GM21528 (cell line): ENCODE data around the gene ALG11.
"Not testable (repeated sequence)": the region's sequence is repeated elsewhere in the genome, so short reads cannot be mapped to it uniquely, and the experiment has no call there.

ENCODE experiments used
- ATAC-seq: cut with Tn5 transposase; IDR thresholded peaks from one replicate; pipeline ENCODE4 v1.9.1; 2021; ENCODE audit warnings: mild to moderate bottlenecking, moderate library complexity; ENCODE audit not compliant: unreplicated experiment, low FRiP score

ALG11 gene

GRCh38 chr13:52025475-52026245, 13.5 kb downstream of the ALG11 start:
- no peak for ATAC-seq

GRCh38 chr13:52026246-52026626, 14.0 kb downstream of the ALG11 start:
- ATAC-seq, result no peak

GRCh38 chr13:52027832-52028231, 15.6 kb downstream of the ALG11 start:
- ATAC-seq, result no peak

- no peak for ATAC-seq
These were observed 17.4 kb downstream of the ALG11 start for GRCh38 chr13:52029569-52029968.

- ATAC-seq, result not testable (repeated sequence)
These were observed 18.2 kb downstream of the ALG11 start for GRCh38 chr13:52030401-52030800.

- ATAC-seq, result no peak
These were observed 20.8 kb downstream of the ALG11 start for GRCh38 chr13:52033039-52033438.

GRCh38 chr13:52034616-52035226, 22.5 kb downstream of the ALG11 start:
- ATAC-seq, result no peak

- no peak for ATAC-seq
These were observed 23.8 kb downstream of the ALG11 start for GRCh38 chr13:52036037-52036436.

GRCh38 chr13:52043675-52044074, 31.5 kb downstream of the ALG11 start:
- ATAC-seq, result no peak

GRCh38 chr13:52047463-52047862, 35.3 kb downstream of the ALG11 start:
- ATAC-seq, result no peak

- ATAC-seq, result no peak
These were observed 36.3 kb downstream of the ALG11 start for GRCh38 chr13:52048516-52048915.

GRCh38 chr13:52051400-52051799, 39.2 kb downstream of the ALG11 start:
- no peak for ATAC-seq

- ATAC-seq, result no peak
These were observed 41.3 kb downstream of the ALG11 start for GRCh38 chr13:52053460-52053859.

GRCh38 chr13:52061064-52061463, 48.9 kb downstream of the ALG11 start:
- ATAC-seq, result not testable (repeated sequence)

GRCh38 chr13:52061587-52061986, 49.4 kb downstream of the ALG11 start:
- no peak for ATAC-seq

- ATAC-seq, result no peak
These were observed 55.0 kb downstream of the ALG11 start for GRCh38 chr13:52067237-52067636.

GRCh38 chr13:52070929-52071523, 58.8 kb downstream of the ALG11 start:
- ATAC-seq, result no peak
